Measurements from ENCODE around the gene RPA1.
"Not testable (repeated sequence)": the region's sequence is repeated elsewhere in the genome, so short reads cannot be mapped to it uniquely, and the experiment has no call there.

Gene RPA1

DNA sequence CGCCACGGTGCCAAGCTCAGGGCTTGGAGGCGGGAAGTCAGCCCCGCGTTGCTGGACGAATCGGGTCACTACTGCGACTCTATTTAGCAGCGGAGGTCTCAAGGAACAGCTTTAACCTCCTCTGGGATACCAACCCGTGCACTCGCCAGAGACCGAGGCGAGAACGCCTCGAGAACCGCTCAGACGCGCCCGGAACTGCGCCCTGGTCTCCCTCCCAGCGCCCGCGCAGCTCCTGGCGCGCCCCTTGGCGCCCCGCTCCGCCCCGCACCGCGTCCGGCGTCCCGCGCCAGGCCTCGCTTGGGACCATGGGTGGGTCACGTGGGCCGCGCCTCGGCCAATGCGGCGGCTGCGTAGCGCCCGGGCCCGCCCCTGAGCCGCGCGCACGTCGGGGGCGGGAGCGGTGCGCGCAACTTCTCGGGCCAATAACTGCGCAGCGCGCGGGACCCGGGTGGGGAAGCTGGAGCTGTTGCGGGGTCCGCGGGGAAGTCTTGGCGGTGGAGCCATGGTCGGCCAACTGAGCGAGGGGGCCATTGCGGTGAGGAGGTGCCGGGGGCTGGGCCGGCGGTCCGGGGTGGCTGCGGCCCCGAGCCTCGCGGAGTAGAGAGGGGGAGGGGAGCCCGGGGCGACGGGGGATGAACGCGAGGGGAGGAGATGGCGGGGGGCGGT is at the start of gene RPA1, which contains the start of gene SMYD4:
TSS of gene RPA1 (plus strand) at position 414 of the 666 bp plus-strand sequence. CDS start at position 503, 89 bp downstream.
TSS of gene SMYD4 (minus strand) at position 311 of the 666 bp plus-strand sequence. CDS start 1,908 bp downstream, outside the sequence.
- DNase-seq, result peak; percentile 65

DNA sequence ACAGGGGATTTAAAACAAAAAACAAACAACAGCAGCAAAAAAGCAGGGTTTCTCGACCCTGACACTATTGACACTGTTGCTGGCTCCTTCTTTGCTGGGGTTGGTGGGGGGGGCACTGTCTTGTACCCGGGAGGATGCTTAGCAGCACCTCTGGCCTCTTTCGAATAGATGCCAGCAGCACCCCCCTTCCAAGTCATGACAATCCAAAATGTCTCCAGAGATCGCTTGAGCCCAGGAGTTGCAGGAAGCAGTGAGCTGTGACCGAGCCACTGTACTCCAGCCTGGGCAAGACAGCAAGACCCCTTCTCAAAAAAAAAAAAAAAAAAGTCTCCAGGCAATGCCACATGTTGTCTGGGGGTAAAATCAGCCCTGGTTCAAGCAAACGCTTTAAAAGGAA is 47.6 kb upstream of the RPA1 start:
- DNase-seq, result no peak

DNA sequence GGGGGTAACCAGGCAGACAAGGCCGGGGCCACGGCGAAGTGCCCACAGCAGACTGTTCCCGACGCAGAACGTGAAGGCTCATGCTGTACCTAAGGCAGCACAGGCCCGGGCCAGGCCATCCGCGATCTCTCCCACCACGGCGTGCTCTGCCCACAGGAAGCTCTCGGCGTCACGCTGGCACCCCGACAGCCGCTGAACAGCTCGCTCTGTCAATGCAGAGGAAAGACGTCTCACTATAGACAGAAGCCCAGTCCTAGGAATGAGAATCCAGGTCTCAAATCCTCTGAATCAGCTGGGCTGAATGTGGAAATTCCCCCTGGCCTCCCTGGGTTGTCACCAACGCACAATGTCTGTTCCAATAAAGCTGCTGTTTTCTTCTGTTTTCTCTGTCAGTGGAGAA is 46.5 kb upstream of the RPA1 start:
- no peak for DNase-seq

DNA sequence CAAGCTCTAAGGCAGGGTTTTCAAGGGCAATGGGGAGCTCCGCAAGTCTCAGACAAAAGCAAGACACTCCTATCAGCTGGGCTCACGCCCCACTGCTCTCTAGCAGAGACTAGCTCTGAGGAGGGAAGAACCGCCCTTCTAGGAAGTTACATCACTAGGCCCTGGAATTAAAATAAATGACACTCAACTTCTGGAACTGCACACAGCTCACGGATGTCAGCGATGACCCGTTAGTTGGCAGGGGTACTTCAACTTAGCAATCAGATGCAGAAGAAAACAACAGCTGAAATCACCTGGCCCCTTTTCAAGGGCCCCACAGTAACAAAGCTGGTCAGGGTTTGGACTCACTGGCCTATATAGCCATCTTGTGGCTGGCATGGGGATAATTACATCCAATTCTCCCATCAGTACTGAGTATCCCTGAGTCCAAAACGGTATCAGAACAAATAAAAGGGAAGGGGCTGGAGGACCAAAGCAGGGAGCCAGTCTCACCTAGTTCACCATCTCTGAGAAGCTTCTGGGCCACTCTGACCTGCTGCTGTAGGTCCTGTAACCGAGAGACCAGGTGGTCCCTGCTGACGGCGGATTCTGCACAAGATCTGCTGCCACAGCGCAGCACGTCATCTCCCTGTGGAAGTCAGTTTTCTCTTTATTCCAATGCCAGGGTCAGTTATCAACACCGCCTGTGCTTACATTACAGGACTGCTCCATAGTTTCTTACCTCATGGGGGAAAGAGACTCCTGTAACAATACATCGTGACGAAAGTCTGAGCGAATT is 45.8 kb upstream of the RPA1 start:
- peak; percentile 17 for DNase-seq

DNA sequence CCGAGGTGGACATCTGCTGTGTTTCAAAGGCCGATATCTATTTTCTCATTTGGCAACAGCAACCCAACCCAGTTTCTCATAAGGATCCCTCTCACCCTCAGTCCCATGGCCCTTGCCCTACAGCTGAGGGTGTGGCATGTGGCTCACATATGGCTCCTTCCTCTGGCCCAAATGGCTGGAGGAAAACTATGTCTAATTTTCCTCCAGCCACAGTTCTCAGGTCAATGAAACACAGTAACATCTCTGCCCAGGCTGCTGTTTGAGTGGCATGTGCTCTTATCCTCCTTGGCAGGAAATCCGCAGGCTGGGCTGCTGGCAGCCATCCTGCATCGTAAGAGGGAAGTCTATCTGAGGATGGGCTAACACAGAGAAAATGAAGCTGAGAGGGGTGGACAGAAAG is 43.9 kb upstream of the RPA1 start:
- no peak for DNase-seq

DNA sequence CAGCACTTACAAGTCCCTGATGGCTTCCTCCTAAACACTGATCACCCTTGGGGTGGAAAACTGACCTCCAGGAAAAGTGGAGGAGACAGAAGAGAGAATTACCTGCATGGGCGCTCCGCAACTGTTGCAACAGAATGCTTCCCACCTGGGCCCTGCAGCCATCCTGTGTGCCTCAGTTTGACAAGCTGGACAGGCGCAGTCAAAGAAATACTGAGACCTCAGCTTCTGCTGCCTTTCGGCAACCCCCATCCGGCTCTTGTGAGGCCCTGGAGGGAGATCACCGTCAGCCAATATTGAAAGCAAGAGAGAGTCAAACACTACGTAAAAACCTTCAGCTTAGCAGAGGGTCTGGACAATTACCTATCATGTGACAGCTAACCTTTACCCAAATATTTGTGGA is 43.1 kb upstream of the RPA1 start:
- no peak for DNase-seq

DNA sequence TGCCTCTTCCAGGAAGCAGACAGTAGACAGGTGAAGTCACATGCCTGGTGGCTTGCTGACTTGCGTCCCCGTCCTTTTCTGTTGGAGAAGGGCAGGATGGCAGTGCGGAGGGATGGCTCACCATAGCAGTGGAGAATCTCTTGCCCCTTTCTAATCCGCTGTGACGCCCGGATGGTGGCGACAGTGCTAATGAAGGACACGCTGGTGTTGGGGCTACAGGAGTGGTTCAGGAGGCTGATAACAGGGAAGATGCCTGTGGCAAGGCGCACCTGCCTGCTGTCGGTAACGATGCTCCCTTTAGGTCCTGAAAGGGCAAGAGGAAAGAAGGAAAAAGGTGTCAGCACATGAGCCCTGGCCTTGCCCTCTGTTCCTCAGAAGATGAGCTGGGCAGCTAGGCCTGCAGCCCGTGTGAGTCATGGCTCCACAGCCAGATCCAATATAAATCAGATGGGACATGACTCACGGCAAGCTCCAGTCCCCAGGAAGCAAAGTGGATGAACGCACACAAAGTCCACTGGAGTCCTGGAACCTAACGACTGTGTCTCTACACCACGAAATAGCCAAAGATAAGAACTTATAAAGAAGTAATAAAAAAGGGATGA is 42.4 kb upstream of the RPA1 start:
- DNase-seq, result no peak

DNA sequence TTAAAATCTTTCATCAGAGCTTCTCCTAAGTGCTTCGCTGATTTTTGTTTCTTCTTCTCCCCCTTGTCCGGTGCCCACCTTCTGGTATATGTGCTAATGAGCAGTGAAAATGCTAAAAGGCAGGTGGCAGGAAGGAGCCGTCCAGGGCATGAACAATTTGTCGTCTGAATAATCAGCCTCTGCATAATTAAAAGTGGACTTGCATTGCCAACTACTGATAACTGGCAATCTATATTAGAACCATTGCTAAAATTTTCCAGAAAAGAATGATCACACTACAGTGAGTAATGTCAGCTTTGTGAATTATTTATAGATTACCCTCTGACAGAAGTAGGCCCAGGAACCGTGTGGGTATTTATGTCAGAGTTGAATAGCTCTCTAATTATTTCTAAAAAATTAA is 39.9 kb upstream of the RPA1 start:
- DNase-seq, result no peak

DNA sequence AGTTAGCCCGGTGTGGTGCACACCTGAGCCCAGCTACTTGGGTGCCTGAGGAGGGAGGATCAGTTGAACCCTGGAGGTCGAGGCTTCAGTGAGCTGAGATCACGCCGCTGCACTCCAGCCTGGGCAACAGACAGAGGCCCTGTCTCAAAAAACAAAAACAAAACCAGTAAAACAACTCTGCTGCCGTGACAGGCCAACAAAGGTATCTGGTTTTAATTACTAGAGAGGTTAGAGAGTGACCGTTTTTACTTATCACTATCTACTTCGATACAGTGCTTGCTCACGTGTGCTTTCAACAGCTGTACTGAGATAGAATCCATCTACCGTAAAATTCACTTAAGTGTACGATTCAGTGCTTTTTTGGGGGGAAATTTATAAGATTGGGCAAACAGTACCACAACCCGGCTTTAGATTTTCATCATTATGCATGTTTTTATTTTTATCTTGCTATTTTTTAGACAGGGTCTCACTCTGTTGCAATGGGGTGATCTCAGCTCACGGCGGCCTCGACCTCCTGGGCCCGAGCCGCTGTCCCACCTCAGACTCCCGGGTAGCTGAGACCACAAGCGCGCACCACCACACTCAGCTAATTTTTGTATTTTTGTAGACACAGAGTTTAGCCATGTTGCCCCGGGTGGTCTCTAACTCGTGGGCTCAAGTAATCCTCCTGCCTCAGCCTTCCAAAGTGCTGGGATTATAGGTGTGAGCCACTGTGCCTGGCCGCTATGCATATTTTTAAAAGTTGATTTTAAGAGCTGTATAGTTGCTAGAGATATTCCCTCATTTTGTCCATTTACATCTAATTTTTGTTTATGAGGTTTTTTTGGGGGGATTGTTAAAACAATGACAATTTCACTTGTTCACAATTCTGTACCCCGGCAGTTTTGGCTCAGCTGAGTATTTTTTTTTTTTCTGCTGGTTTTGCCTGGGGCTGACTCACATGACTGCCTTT is 37.0 kb upstream of the RPA1 start:
- no peak for DNase-seq

DNA sequence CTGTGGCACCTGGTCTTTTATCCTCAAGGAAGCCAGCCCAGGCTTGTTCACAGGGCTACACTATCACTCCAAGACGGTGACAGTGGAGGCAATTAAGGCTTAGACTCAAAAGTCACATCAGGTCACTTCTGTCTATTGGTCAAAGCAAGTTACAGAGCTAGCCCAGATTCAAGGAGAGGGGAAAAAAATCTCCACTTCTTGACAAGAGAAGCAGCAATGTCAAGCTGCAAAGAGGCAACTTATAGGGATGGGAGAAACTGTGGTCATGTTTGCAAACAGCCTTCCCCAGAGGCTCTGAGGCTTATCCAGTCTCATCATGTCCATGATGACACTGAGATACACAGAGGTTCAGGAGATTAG is 36.4 kb upstream of the RPA1 start:
- no peak for DNase-seq

DNA sequence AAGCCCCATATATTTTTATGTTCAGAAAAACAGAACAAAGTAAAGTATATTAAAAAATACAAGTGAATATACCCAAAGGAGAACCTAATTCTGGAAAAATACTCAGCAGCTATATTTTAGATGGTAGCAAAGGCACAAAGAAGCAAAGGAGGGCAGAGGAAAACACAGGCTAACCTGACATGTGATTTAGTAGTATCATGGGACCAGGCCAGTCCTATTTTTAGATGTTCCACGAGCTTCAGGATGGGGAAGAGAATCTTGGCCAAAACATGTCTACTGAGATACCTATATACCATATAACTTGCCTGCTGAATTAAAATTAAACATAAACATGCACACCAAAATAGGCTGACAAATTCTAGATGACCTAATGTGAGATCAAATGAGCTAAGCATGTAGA is 33.0 kb upstream of the RPA1 start:
- DNase-seq, result no peak

DNA sequence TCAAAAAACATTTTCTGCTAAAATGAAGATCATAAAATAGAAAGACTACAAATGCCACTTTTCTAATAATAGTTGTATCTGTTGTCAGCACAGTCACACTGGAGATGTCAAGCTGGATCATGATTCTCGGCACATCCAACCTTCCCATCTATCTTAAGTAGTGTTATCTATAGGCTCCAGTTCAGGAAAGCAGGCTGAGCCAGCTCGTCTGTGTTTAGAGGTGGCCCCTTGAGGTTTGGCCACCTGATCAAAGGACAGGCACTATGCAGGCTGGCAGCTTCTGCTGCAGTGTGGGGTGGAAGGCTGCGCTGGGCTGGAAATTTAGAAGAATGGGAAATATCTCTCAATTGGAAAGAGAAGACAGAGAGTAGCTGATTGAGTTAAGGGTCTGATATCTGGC is 32.5 kb upstream of the RPA1 start:
- DNase-seq, result no peak

DNA sequence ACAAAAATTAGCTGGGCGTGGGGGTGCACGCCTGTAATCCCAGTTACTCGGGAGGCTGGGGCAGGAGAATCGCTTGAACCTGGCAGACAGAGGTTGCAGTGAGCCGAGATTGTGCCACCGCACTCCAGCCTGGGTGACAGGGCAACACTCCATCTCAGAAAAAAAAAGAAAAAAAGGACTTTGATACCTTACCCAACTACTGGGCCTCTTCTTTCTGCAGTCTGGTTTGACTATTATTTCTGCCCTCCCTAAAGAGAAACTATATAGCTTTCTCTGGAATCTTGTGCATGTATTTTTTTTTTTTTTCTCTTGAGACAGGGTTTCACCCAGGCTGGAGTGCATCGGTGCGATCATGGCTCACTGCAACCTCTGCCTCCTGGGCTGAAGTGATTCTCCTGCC is 32.0 kb upstream of the RPA1 start:
- DNase-seq, result not testable (repeated sequence)

DNA sequence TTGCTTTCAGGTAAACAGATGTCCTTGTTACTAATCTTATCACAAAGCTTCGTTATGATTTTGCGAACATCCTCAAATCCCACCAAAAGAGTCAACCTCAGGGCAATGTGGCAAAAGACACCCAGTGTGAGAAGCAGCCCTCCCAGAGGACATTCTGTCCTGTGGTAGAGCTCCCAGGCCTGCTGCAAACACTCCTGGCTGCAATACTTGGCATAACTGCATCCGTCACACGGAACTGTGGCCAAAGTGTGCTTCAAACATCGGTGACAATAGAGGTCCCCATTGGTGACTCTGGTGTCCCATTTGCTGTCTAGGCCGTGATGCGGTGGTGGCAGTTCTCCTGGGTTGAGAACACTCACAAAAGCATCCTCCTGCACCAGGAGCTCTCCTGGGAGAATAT is 29.6 kb upstream of the RPA1 start:
- DNase-seq, result no peak

DNA sequence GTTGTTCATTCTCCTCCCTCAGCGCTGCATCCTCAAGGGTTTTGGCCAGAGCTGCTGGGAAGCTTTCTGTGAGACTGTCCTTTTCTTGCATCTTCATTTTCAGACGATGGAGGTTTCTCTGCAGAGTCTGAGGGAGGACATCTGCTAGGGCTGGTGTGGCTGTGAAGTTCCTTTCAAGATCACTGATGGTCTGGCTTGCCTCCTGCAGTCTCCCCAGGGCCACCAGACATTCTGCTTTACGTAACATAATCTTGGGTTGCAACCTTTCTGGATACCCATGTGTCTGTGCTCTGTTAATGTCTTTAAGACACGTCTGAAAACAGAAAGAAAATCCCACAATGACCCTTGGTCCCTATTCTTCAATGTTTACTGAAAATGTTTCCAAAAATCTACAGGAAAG is 29.1 kb upstream of the RPA1 start:
- no peak for DNase-seq

DNA sequence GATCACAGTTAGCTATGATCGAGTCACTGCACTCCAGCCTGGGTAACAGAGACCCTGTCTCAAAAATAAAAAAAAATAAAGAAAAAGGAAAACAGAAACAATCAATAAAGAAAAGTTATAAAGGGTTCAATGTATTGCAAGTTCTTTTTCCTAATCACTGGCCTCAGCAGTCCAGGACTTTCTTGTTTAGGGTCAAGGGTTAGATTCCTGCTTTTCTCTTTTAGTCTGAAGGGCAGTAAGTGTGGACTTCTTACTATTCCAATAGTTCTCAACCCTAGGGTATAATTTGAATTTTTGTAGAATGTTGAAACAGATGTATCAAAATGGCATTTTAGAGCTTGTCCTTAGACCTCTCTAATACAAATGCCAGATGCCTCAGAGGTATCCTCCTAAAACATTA is 27.4 kb upstream of the RPA1 start:
- no peak for DNase-seq

DNA sequence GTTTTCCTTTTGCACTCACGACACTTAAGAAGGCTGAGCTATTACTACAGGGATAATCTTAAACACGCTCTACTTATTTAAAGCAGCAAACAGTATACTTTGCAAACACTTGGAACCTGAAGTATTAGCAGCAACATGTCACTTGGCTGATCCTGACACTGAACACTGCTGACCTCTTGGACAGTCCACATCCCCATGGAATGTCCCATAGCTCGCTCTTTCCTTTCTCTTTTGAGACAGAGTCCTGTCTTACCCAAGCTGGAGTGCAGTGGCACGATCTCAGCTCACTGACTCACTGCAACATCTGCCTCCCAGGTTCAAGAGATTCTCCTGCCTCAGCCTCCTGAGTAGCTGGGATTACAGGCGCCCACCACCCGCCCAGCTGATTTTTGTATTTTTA is 26.5 kb upstream of the RPA1 start:
- no peak for DNase-seq

DNA sequence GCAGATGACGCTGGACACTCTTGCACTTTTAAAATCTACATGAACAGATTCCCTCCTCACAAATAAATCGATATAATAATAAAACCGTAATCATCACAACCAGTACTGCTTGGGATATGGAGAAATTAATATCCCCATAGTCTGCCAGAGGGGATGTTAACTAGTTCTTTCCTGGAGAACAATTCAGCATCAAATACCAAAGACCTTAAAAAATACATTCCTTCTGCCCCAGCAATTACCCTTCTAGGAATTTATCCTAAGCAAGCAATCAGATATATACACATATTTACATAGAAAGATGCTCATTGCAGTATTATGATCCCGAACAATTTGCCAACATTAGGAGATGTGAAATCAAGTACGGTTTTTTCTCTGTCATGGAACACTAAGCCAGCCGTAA is 21.9 kb upstream of the RPA1 start:
- no peak for DNase-seq

DNA sequence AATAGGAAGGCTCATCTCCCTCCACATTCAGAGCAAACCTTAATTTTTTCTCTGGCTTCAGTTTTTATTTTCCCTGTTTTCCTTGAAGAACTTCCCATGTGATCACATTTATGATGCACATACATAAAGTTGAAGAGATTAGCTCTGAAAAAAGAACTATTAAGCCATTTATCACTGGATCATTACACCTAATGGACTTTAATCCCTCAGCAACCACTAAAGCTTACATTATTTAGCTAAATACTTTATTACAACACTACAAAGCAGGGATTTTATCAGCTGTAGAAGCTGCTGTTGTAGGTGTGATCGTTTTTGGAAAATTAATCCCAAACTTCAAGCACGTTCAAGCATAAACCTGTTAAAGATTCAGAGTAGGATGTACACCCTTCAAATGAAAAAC is 21.2 kb upstream of the RPA1 start:
- no peak for DNase-seq

DNA sequence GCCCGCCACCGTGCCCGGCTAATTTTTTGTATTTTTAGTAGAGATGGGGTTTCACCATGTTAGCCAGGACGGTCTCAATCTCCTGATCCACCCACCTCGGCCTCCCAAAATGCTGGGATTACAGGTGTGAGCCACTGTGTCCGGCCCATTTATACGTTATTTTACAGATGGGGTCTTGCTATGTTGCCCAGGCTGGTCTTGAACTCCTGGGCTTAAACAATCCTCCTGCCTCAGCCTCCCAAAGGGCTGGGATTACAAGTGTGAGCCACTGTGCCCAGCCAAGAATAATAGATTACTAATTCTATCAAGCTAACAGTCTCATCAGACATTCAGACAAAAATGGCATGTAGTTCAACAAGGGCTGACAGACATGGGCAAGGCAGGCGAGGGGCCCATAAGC is 20.0 kb upstream of the RPA1 start:
- not testable (repeated sequence) for DNase-seq

DNA sequence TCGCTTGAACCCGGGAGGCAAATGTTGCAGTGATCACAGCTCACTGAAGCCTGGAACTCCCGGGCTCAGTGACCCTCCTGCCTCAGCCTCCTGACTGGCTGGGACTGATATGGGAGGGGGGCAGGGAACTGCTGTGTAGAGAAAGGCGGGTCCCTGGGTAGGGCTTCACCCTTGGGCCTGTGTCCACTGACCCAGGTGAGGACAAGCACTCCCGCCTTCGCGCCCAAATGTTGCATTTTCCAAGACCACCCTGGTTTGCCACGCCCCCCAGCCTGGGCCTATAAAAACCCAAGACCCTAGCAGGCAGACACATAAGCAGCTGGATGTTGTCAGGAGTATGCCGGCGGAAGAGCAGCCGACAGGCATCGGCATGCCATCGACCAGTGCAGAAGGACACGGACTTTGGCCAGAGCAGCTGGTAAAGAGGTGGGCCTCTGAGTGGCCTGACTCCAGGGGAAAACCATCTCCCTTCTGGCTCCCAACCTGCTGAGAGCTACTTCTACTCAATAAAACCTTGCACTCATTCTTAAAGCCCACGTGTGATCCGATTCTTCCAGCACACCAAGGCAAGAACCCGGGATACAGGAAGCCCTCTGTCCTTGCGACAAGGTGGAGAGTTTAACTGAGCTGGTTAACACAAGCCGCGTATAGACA is 19.2 kb upstream of the RPA1 start:
- no peak for DNase-seq

DNA sequence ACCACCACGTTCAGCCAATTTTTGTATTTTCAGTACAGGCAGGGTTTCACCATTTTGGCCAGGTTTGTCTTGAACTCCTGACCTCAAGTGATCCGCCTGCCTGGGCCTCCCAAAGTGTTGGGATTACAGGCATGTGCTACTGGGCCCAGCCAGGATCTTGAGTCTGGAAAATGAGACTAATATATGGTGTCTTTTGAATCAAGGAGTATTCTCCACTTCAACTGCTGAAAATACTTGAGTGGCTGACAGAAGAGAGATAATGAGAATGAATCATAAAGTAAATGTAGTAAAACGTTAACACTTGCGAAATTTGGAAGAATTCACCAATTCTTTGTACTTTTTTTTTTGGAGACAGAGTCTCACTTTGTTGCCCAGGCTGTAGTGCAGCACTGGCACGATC is 16.7 kb upstream of the RPA1 start:
- no peak for DNase-seq
